Measurements from ENCODE around the gene MARCHF3.
A peak's percentile ranks its signal among the peaks of the same experiment; 100 is the strongest.
"Not testable (repeated sequence)": the region's sequence is repeated elsewhere in the genome, so short reads cannot be mapped to it uniquely, and the experiment has no call there.

The MARCHF3 gene

DNA sequence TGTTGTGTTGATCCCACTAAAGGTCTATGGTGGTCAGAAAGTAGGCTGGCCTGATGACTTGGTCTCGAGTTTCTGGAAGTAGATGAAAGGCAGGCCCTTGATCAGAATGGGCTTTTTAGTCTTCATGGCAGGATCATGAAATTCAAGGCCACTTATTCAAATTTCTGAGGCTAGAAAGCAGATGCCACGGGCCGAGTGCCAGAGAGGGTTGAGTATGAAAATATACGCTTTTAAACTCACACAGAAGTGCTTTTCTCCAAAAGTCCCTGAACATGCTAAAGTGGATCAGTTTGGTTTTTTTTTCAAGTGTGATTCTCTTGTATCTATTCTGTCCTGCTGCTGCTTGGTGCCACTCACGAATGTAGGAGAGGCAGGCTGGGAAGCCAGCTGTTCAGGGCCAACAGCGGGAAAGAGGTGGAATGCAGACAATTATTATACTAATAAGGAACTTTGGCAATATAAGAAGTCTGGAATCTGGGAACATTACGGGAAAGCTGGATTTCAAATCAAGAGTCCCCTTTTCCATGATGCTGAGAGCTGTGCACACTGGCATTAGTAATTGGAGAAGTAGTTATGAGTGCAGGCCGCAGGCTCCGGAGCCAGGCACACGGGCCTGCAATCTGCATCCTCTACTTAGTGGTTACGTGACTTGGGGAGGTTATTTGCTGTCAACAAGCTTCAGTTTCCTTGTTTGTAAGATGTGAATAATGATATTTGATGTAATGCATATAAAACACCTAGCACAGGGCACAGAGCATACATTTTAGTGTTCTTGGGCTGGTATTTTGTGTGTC lies 157.6 kb downstream of the MARCHF3 start:
- no peak for DNase-seq (ENCODE audit: low spot score)

DNA sequence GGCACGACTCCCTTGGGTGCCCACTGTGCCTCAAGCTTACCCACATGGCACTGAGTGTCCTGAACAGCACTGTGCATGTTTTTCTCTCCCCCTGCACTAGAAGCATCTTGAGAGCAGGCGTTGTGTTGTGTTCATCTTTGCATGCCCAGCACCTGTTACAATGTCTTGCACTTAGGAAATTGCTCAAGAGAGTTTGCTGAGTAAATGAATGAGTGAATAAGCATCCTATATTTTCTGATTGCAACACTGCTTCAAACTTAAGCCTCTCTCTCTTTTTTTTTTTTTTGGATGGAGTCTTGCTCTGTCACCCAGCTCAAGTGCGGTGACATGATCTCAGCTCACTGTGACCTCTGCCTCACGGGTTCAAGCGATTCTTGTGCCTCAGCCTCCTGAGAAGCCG lies 158.9 kb downstream of the MARCHF3 start:
- DNase-seq (ENCODE audit: low spot score): no peak

DNA sequence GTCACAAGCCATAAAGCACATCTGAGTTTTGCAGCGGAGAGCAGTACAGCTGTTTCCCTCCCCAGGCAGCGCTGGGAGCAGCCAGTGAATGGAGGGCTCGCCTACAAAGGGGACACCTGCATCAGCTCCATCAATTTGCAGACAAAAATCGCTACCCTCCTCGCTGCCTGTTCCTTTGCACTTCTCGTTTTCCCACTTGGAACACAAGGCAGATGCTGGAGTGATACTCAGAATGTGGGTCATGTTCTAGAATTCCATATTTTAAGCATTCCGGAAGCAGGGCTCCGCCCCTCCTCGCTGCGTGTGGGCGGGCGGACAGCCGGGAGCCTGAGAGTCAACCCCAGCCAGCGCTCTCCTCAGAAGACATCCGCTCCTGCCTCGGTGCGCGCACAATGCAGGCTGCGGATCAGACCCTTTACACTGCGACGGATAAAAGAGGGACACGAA lies 161.3 kb downstream of the MARCHF3 start:
- DNase-seq (ENCODE audit: low spot score): peak; percentile 40

DNA sequence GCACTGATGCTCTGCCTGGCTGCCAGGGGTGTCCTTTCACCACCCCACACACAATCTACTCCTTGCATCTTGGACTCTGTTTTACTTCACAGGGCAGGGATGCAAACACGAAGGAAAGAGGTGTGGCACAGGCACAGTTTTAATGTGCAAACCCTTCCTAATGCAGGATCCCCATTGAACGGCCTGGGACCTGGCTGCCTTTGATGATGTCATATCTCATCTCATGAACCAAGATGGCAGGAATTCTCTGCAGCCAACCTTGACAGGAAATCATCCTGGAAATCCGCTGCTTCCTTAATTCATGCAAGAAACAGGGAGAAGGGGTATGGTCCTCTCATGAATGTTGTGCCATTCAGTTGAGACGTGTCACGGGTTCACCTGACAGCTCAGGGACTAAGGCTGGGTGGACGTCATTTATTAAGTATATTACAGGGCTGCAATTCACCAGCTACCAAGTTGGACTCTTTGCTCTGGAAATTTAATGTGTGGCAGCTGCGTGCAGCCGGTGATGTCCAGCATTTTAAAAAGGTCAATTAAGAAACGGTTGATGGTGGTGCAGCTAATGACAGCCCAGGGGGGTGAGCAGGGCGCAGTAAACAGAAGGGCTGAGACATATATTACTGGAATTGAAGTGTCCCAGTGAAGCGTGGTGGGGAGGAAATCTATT lies 161.9 kb downstream of the MARCHF3 start:
- DNase-seq (ENCODE audit: low spot score): no peak

DNA sequence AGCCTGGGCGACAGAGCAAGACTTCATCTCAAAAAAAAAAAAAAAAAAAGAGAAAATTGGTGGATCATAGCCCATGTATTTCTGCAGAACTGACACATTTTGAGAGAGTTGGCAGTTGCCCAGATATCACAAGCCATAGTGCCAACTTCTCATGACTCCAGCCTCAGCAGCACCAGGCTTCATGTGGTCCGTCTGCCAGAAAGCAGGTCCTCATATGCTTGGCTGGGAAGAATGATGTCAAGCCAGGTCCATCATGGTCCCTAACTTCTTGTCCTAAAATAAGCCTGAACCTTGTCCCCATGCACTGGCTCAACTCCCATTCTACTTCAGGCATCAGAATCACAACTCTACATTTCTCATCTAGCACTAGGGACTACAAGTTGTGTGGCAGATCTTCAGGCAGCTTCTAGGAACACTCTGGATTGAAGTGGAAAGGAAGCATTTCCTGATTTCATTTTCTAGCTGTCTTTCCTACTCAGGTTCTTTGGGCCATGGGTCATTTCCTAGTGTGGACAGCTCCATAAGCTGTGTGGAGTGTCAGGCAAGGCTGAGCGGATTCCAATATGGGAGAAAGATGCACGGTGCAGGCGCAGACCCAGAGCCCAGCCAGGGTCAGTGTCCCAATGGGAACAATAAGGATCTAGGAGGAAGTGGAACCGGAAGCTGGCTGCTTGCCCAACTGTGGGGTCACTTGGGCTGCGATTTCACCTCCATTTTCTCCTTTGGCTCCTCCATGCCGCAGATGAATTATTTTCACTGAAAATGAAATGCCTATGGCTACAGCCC lies 163.3 kb downstream of the MARCHF3 start:
- no peak for DNase-seq (ENCODE audit: low spot score)

DNA sequence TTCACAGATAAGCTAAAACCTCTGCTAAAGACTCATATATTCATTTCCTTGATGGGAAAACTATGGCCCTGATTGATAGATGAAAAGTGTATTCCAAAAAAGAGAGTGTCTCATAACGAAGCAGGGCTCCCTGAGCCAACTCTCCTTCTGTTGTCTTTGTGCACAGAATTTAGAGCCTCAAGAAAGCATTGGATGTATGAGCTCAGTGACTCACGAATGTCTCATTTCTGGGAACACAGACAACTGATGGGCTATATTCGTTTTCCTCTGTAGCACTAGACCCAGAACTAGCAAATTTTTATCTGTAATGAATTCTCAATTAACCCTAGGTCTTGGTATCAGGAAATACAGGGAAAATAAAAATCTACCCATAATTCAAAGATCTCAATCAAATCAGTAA lies 165.1 kb downstream of the MARCHF3 start:
- no peak for DNase-seq (ENCODE audit: low spot score)

DNA sequence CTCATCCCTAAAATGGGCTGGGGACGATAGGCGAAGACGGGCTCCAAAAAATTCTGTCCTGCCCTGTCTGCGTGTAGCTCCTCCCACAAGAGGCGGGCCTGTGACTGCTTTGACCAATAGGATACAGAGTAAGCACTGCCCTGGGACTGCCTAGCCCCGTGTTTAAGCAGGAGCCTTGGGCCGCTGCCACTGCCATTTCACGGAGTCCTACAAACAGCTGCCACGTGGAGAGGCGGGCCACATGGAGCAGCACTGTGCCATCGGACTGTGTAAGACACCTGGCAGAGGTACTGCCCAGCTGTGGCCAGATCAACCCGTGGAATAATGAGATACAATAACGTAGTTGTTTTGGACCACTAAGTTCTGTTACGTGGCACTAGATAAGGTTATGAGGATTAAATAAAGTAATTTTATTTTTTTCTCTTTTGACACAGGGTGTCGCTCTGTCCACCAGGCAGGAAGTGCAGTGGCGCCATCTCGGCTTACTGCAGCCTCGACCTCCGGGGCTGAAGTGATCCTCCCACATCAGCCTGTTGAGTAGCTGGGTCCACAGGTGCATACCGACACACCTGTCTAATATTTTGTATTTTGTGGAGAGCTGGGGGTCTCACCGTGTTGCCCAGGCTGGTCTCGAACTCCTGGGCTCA lies 166.2 kb downstream of the MARCHF3 start:
- no peak for DNase-seq (ENCODE audit: low spot score)

DNA sequence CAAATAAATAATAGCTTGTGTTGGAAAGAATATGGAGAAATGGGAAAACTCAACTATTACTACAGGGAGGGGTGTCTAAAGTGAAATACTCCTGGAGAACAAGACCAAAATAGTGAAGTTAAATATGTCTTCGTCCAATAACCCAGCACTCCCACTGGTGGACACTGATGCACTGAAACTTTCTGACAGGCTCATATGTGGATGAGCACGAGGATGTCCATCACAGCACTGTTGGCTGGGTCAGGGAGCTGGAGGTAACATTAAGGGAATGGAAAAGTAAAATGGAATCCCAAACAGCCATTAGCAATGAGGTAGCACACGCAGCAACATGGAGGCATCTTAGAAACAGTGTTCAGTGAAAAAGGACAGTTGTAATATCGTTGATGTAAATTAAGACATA lies 167.0 kb downstream of the MARCHF3 start:
- no peak for DNase-seq (ENCODE audit: low spot score)

DNA sequence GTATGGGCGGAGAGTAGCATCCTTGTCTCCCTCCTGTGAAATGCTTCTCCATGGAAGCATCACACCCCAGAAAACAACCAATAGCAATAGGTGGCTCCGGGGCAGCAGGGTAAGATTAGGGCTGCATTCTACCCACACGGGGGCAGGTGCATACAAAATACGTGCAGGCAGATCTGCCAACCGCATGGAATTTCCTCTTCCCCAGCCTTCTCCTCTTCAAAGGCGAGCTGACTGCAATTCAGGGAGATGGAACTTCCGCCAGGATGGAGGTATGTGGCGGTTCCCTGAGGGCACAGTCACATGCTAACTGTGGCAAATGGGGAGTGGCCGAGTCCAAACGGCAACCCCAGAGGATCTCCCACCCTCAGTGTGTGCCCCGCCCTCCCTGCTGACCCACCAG lies 171.9 kb downstream of the MARCHF3 start:
- no peak for DNase-seq (ENCODE audit: low spot score)

DNA sequence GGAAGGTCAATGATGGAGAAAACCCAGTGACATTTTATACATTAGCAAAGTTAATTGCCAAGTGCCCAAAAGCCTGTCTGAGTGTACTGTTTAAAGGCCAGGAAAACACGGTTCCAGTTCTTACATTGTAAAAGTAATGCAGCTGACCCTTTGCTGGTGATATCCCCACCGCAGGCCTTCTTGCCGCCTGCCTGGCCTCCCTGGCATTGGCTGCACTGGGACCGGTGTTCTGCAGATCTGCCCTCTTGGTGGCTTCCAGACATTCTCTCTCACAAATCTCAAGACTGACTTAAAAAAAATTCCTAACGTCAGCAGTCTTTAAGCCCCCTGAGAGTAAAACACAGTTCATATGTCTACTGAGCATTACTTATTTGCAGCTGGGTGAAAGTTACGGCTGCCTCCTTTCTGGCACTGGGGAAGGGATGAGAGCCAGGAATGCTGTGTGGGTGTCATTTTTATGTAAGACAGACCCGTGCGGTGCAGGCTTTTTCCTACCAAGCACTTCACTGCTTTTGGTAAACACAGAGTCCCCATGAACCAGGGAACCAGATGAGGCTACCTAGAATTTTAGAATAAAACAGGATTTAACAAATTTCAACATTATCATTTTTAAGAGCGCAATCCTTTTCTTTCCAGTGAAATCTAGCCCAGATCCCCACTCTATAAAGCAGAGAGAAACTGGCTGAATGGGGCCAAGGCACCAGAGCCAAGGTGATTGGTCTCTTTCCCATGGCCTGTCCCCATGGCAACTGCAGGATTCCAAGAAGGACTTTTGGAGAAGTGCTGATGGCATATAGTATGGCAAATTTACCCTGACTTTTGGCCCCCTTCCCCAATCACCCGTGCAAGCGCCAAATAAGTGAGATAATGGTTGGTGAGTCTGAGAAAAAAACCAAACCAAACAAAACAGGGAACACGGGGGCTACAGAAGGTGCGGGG lies 172.6 kb downstream of the MARCHF3 start:
- no peak for DNase-seq (ENCODE audit: low spot score)

DNA sequence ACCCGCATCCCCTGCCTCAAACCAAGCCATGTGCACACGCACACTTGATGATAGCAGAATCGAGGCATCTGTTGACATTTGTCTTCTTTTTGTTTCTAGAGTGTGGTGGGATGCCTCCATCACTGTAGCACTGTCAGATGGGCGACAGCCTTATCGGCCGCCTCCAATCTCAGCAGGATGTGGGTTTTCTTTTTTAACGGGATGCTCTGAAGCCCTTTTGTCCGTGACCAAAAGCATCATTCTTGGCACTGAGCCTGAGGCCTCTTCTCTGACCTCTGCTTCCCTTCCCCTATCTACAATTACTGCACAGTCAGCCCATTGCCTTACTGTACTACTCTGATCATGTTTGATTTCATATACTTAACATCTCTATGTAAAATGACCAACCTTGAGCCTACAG lies 175.1 kb downstream of the MARCHF3 start:
- no peak for DNase-seq (ENCODE audit: low spot score)

DNA sequence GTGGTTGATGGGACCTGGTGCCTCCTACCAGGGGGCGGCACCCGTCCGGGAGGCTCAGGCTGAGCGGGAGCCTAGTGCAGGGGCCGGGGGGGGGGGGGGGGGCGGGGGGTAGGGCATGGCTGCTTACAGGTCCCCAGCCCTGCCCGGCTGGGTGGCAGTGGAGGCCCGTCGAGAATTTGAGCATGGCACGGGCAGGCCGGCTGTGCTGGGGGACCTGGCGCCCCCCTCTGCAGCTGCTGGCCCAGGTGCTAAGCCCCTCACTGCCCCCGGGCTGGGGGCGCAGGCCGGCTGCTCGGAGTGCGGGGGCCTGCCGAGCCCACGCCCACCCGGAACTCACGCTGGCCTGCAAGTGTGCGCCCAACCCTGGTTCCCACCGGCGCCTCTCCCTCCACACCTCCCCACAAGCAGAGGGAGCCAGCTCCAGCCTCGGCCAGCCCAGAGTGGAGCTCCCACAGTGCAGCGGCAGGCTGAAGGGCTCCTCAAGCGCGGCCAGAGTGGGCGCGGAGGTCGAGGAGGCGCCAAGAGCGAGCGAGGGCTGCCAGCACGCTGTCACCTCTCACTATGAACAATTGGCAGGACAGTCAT lies 175.7 kb downstream of the MARCHF3 start:
- no peak for DNase-seq (ENCODE audit: low spot score)

DNA sequence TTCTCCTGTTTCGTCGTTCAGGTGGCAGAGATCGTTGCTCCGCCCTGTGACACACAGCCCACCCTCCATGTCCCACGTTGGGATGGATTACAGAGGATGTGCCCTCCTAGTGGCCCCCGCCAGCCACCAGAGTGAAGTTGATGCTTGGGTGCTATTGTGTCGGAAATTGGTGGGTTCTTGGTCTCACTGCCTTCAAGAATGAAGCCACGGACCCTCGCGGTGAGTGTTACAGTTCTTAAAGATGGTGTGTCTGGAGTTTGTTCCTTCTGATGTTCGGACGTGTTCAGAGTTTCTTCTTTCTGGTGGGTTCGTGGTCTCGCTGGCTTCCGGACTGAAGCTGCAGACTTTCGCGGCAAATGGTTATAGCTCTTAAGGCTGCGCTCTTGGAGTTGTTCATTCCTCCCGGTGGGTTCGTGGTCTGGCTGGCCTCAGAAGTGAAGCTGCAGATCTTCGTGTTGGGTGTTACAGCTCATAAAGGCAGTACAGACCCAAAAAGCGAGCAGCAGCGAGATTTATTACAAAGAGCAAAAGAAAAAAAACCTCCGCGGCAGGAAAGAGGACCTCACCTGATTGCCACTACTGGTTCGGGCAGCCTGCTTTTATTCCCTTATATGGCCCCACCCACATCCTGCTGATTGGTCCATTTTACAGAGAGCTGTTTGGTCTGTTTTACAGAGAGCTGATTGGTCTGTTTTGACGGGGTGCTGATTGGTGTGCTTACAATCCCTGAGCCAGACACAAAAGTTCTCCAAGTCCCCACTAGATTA lies 176.6 kb downstream of the MARCHF3 start:
- DNase-seq (ENCODE audit: low spot score): not testable (repeated sequence)

DNA sequence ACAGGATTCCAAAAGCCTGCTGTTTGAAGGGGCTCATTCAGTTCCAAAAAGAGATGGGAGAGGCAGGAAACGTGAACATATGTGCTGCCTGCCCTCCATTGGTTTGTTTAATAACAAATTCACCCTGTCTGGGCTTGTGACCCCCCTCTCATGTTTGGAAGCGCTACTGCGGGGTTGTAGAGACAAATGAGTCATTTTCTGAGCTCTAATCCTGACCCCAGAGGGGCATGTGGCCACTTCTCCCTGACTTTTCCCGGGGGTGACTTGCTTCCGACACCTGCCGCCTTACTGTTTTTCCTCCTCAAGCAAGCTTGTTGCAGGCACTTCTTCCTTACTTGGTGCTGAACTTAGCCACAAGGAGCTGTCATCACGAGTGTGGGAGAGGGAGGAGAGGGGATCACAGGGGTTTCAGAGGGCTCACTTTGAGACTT lies 177.5 kb downstream of the MARCHF3 start:
- DNase-seq (ENCODE audit: low spot score): no peak

DNA sequence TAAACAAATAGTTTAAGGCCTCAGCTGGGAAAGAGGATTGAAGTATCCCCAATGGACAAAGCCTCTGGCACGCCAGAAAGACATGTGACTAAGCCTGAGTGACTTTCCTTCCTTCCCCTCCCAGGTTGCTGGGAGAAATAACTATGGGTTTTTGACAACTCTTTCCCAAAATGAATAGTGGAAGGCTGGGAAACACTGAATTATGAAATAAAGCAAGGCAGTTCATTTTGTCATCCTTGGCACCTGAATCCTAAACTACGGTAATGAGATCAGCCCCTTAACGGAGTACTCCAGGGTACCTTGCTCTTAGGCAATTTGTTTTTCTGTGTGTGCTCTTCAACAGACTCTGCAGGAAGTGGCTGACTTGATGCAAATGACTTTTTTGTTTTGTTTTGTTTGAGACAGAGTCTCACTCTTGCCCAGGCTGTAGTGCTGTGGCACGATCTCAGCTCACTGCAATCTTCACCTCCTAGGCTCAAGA lies 178.2 kb downstream of the MARCHF3 start:
- no peak for DNase-seq (ENCODE audit: low spot score)

DNA sequence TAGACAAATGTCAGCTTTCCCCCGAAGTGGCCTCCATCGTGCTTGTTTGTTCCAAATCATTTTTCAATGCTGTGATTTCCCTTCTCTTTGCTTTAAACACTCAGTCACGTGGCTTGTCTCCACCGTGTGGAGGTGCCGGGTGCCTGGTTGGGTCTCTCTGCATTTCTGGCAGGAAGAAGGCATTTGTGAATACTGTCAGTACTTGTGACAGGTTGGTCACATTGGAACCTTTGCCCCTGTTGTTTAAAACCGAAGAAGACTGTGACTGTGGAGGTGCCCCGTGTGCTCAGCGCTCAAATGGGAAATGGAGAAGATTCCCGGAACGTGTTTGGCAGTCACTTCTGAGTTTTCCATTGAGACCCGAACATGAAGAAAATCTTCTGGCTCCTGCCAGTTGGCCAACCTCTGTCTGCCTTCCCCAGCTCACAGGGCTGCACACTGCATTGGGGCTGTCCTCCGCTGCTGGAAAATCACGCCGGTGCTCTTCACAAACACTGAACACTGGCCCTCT lies 178.8 kb downstream of the MARCHF3 start:
- no peak for DNase-seq (ENCODE audit: low spot score)

DNA sequence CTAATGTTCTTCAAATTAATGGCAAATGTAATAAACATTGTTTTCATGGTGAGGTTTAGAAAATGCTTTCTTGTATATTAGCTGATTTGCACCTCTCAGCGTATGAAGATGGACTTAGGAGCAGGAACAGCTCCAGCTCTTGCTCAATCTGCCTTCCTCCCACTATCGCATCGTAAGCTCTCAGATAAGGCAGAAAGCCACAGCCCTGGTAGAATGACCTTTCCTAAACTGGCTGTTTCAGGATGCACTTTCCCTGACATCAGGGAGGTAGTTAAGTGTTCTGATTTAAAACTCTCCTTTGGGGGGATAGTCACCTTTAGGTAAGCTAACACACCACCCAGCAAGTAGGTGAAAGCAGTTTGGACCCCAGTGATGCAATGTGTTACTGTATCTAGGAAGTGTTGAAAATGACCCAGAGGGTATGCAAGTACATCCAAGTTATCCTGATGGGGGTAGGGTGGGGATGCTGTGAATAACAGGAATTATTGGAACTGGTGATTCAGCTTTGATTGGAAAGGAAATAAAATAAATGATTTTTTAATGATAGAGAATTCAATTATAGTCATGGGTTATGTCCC lies 181.2 kb downstream of the MARCHF3 start:
- DNase-seq (ENCODE audit: low spot score): no peak

DNA sequence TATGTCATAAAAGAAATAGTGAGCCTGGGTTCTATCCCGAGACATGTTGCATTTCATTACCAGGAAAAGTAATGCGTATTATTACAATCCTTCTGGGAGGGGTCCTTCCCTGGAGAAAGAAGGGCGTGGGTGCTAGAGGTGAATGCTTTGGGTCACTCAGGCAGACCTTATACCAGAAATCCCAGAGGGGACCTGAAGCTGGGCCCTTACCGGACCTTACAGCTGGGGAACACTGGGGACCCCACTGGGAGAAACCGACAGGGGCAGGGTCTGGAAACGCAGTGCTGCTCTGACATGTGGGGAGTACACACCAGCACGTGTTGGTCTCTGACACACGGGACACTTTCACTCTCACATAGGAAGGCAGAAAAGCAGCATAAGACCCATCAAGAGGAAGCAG lies 182.1 kb downstream of the MARCHF3 start:
- DNase-seq (ENCODE audit: low spot score): no peak

DNA sequence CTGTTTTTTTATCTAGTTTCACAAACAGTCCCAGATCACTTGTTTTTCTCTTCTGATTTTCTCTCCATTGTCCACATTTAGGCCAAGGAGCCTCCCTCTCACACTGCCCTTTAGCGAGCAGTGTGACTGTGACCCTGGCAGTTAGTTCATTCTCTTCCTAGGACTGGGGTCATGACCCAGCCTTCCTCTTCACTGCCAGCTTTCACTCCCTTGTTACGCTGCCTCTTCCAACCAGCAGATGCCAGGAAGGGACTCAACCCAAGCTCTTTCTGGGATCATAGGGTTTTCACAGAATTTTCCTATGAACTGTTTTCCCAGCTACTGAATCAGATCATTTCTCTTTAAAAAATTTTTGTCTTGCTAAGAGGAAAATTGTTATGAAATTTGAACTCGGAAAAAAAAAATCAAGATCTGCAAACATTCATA lies 182.5 kb downstream of the MARCHF3 start:
- no peak for DNase-seq (ENCODE audit: low spot score)

Measured in germinal center (tissue), 1 donor.